T47D (cell line): Measurements from ENCODE around the gene ACTA1.
"Not testable (repeated sequence)": the region's sequence is repeated elsewhere in the genome, so short reads cannot be mapped to it uniquely, and the experiment has no call there.

Experiments used
- DNase-seq, 2 experiments: peaks; one replicate each; pipeline versions ENCODE4 v3.0.0 to v3.0.0-alpha.2; 2011 to 2012; ENCODE audit warnings: low read depth in 1 of 2, low spot score in 1 of 2
- JUND ChIP-seq: IDR thresholded peaks from 2 replicates; pipeline ENCODE4 v1.6.1; 2012; ENCODE audit warnings: low read depth
- in situ Hi-C: cut with HindIII; loops from 2 replicates; pipeline ENCODE4 v1.10.0; 2016; ENCODE audit warnings: low sequenced_read_pairs, low pct_unique_long_range_greater_than_20kb

The ACTA1 gene

DNA sequence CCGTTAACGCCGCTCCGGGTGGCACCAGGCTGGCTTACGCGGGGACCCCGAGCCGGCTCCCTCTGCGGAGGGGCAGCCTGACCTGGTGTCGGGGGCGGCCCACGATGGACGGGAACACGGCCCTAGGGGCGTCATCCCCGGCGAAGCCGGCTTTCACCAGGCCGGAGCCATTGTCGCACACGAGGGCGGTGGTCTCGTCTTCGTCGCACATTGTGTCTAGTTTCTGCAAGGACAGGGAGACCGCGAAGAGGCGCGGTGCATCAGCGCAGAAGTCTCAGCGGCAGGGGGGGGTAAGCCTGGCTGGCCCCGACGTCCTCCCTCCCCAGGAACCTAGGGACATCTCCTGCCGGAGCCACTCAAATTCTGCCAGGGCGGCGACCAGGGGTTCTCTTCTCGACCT is 989 bp downstream of the ACTA1 start:
- in situ Hi-C loops, result no loop called here
- TF ChIP-seq JUND, result no peak
- no peak for DNase-seq

DNA sequence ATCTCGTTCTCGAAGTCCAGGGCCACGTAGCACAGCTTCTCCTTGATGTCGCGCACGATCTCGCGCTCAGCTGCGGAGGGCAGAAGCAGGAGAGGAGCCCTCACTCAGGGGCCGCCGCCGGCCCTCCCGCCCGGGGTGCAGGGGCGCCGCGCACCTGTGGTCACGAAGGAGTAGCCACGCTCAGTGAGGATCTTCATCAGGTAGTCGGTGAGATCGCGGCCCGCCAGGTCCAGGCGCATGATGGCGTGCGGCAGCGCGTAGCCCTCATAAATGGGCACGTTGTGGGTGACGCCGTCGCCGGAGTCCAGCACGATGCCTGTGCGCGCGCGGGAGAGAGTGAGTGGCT is 1.8 kb downstream of the ACTA1 start:
- in situ Hi-C loops, result no loop called here
- no peak for DNase-seq
- TF ChIP-seq JUND, result no peak

DNA sequence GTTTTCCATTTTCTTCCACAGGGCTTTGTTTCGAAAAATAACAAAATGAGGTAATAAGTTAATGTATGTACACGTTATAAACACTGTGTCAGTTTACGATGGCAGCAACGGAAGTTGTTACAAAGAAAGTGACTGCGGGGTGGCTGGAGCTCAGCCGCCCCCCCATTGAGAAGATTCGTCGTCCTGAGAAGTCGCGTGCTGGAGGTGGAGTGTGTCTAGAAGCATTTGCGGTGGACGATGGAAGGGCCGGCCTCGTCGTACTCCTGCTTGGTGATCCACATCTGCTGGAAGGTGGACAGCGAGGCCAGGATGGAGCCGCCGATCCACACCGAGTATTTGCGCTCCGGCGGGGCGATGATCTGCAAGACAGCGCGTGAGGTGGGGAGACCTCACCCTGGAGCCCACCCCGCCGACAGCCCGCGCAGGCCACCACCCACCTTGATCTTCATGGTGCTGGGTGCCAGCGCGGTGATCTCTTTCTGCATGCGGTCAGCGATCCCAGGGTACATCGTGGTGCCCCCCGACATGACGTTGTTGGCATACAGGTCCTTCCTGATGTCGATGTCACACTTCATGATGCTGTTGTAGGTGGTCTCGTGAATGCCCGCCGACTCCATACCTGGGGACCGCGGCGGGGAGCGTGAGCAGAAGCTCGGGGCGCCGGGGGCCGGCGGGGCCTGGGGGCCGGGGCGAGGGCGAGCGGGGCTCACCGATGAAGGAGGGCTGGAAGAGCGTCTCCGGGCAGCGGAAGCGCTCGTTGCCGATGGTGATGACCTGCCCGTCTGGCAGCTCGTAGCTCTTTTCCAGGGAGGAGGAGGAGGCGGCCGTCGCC is 2.4 kb downstream of the ACTA1 start:
- no peak for TF ChIP-seq JUND
- DNase-seq, result no peak
- in situ Hi-C loops, result no loop called here

DNA sequence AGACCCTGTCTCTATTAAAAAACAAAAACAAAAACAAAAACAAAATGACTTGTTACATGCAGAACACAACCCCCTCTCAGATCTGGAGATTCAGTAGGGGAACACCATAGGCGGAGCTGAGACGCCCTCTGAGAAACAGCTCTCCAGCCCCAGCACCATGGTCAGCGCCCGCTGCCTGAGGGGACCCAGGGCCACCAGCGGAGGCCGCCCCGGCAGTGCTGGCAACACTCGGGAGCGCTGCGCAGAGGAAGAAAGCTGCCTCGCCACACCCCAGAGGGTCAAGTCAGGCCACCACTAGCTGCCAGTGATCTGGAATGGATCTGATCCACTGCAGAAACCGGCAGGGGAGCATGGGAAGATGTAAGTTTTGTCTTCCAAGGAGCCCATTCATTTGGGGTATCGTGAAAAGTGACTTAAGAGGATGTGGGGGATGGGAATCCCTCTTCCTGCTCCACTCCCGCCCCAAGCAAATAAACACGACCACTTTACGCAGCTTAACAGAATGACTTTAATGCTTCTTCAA is 3.1 kb downstream of the ACTA1 start:
- peak in 1 of 2 experiments; percentile 69 for DNase-seq
- in situ Hi-C loops, result no loop called here
- no peak for TF ChIP-seq JUND

DNA sequence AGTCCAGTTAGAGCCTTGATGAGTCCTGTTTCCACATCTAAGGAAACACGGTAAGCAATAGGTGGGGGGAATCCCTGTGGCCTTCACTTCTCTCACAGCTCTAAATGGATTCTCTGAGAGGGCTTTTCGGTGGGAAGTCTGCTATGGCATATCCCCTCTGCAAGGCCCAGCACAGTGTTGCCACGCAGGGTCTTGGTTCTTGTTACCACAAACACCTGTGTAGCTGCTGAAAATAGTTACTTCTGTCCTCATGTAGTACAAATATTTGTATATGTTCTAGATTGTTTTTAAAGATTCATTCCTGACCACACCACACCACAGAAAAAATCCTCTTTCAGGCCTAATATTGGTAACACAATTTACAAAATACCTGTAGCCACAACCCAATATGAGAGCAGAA is 5.6 kb downstream of the ACTA1 start:
- TF ChIP-seq JUND, result no peak
- no peak for DNase-seq
- in situ Hi-C loops, result no loop called here

DNA sequence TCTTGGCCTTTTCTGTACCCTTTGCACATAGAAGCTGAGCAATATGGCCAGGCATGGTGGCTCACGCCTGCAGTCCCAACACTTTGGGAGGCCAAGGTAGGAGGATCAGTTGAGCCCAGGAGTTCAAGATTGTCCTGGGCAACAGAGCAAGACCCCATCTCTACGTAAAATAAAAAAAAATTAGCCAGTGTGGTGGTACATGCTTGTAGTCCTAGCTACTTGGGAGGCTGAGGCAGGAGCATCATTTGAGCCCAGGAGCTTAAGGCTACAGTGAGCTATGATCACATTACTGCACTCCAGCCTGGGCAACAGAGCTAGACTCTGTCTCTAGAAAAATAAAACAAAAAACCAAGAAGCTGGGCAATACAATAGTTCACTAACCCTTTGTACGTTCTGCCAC is 6.3 kb downstream of the ACTA1 start:
- in situ Hi-C loops, result no loop called here
- DNase-seq, result no peak
- no peak for TF ChIP-seq JUND

DNA sequence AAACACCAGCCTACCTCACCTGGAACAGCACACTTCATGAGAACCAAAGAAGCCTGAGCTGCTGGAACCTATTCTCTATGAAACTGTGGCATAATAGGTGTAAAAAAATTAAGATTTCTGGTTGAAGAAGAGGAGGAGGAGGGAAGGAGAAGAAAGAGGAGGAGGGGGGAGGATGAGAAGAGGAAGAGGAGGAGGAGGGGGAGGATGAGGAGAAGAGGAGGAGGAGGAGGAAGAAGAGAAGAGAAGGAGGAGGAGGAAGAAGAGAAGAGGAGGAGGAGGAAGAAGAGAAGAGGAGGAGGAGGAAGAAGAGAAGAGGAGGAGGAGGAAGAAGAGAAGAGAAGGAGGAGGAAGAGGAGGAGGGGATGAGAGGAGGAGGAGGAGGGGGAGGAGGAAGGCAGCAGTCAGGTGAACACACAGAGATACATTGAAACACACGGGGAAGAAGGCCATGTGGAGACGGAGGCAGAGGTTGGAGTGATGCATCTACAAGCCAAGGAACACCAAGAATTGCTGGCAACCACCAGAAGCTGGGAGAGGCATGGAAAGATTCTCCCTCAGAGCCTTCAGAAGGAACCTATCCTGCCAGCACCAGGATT is 8.2 kb downstream of the ACTA1 start:
- in situ Hi-C loops, result no loop called here
- TF ChIP-seq JUND, result no peak
- DNase-seq, result no peak

DNA sequence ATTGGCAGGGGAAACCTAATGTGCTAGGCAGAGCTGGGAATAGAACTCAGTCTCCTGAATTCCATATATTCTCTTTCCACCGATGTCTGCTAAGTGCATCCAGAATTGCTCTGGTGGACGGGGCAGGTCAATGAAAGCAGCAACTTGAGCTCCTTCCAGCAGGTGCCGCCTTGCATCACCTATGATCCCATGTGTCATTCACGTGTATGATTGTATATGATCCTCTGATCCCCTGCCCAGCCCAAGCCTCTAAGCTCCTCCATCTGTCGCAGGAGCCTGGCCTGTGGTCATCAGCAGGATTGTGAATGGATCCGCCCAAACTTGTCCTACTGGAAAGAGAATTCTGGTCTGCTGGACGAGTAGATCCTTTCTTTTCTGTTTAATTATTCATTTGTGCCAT is 13.1 kb downstream of the ACTA1 start:
- no peak for TF ChIP-seq JUND
- in situ Hi-C loops, result no loop called here
- DNase-seq, result peak in 1 of 2 experiments; percentile 53

DNA sequence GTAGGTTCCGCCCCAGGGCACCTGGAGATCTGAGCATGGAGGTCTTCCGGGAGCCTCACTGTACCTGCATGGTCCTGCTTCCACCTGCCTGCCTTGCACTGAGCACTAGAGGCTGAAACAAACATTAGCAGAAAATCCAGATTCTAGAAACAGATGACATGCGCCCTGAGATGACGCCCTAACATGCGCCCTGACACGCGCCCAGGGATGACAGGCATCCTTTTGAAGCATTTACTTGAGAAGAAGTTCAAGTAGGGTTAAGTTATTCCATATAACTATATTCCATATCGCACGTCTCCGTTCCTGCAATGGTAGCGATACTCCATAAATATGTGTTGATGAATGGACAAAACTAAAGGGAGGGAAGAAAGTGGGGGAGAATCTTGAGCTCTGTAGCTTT is 13.7 kb downstream of the ACTA1 start:
- in situ Hi-C loops, result no loop called here
- DNase-seq, result no peak
- no peak for TF ChIP-seq JUND

DNA sequence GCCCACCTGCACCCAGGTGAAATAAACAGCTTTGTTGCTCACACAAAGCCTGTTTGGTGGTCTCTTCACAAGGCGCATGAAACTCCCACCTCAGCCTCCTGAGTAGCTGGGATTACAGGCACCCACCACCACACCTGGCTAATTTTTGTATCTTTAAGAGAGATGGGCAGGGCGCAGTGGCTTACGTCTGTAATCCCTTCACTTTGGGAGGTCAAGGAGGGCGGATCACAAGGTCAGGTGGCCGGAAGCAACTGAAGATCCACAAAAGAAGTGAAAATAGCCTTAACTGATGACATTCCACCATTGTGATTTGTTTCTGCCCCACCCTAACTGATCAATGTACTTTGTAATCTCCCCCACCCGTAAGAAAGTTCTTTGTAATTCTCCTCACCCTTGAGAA is 15.3 kb downstream of the ACTA1 start:
- DNase-seq, in situ Hi-C loops: not testable (repeated sequence)

DNA sequence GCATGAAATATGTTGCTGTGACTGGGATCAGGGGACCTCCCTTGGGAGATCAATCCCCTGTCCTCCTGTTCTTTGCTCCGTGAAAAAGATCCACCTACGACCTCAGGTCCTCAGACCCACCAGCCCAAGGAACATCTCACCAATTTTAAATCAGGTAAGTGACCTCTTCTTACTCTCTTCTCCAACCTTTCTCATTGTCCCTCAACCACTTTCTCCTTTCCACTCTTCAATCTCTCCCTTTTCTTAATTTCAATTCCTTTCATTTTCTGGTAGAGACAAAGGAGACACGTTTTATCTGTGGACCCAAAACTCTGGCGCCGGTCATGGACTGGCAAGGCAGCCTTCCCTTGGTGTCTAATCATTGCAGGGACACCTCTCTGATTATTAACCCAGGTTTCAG is 21.1 kb downstream of the ACTA1 start:
- DNase-seq, in situ Hi-C loops: not testable (repeated sequence)

DNA sequence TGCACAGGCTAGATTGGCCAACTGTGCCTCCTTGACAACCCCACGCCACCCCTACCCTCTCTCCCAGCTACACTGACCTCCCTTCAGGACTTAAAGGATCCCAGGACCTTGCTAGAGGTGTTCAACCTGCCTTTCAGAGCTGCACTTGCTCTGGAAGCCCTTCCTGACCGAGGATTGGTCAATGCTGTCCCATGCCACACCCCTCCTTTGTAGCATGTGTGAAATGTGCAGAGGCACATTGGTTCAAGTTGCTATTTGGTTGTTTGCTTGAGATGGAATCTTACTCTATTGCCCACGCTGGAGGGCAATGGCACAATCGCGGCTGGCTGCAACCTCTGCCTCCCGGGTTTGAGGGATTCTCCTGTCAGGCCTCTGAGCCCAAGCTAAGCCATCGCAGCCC is 21.8 kb downstream of the ACTA1 start:
- DNase-seq, result peak; percentile 95 to 96
- in situ Hi-C loops, result no loop called here
- no peak for TF ChIP-seq JUND

DNA sequence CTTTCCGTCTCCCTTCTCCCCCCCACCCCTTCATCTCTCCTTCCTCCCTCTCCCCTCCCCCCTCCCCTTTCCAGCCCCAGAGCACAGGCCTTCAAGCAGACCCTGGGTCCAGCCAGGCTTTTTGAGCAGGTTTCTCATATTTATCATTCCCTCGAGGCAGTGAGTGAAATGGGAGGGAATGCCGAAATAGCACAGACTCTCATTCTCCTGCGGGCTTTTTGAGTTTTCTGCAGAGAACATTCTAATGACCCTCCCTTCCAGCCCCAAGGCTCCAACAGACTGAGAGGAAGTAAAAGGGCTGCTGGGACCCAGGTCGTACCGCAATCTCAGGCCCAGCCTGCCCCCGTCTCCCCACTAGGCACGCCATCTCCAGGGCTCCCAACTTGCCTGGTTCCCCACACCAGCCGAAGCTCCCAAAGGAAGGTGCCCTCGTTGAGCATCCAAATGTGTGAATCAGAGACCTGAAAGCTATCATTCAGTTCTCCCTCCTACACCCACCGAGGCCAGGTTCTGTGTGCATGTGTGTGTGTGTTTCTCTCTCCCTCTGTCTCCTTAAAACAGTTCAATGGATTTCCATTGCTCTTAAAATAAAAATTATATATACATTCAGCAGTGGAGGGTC is 22.3 kb downstream of the ACTA1 start:
- DNase-seq, result no peak
- TF ChIP-seq JUND, result no peak
- in situ Hi-C loops, result no loop called here
